NT2/D1 (cell line): ENCODE measurements around the gene ACADM.

Experiments used
- SUZ12 ChIP-seq: IDR thresholded peaks from 2 replicates; pipeline ENCODE4 v1.6.1; 2011; ENCODE audit not compliant: insufficient read length, insufficient read depth; ENCODE audit errors: extremely low read depth
- YY1 ChIP-seq: IDR thresholded peaks from 2 replicates; pipeline ENCODE4 v1.6.1; 2011; ENCODE audit not compliant: insufficient read length, insufficient read depth
- ZNF274 ChIP-seq: IDR thresholded peaks from 2 replicates; pipeline ENCODE4 v1.6.1; 2011; ENCODE audit warnings: mild to moderate bottlenecking, low read depth, low read length

GRCh38 chr1:75736016-75736415 is 11.5 kb downstream of the ACADM start:
- TF ChIP-seq SUZ12 (no peak), ZNF274 (no peak), YY1 (no peak)
